ENCODE results near the gene MFRP. TPM values are rescaled to one million over a fixed set of nuclear protein-coding genes. Genes with fewer than 3 reads are reported as not detected.

The MFRP gene
- total and polyA plus RNA-seq, 9 of the 15 experiments (the other 6 are each of a cell fraction or from before 2014, with no cell fraction given), result not detected

DNA sequence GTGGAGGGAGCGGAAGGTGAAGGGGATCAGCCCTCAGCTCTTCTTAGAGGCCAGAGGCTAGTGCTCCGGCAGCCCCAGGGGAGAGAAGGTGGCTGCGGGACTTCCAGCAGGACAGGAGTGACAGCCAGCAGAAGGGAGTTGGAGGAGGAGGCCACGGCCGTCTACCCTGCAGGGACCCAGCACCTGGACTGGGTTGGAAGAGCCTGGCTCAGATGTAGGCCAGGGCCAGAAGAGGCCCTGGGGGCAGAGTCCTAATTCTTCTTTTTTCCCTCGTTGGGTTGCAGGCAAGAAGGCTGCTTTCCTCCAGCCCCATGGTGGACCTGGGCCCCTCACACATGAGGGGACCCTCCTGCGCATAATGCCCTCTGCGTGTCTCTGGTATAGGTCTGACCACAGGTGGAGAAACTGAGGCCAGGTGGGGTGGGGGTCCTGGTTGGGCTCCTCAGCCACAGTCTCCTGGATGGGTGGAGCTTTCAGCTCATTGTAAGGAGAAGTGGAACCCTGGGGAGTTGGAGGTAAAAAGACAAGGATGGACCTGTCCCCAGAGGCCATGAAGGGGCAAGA is 27.3 kb downstream of the MFRP start (continued):
- no peak for TF ChIP-seq RERE (CRISPR knock-in tag; IDR thresholded peaks at IDR 0.05; ENCODE audit: borderline replicate concordance)
- TF ChIP-seq ZBTB17 (CRISPR knock-in tag; IDR thresholded peaks at IDR 0.05), result peak; percentile 39; the same call in 1 of the 2 replicates
- TF ChIP-seq MEF2D (tag; conservative IDR thresholded peaks at IDR 0.05; ENCODE audit: low read depth), result no peak
- TF ChIP-seq PHB (CRISPR knock-in tag; IDR thresholded peaks at IDR 0.05), result 0 out of 2 replicates have a peak, but pooled peaks have one; percentile 29
- TF ChIP-seq, protein P1, sequence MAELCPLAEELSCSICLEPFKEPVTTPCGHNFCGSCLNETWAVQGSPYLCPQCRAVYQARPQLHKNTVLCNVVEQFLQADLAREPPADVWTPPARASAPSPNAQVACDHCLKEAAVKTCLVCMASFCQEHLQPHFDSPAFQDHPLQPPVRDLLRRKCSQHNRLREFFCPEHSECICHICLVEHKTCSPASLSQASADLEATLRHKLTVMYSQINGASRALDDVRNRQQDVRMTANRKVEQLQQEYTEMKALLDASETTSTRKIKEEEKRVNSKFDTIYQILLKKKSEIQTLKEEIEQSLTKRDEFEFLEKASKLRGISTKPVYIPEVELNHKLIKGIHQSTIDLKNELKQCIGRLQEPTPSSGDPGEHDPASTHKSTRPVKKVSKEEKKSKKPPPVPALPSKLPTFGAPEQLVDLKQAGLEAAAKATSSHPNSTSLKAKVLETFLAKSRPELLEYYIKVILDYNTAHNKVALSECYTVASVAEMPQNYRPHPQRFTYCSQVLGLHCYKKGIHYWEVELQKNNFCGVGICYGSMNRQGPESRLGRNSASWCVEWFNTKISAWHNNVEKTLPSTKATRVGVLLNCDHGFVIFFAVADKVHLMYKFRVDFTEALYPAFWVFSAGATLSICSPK (IDR thresholded peaks at IDR 0.05; ENCODE audit: borderline replicate concordance), result no peak
- TF ChIP-seq ZNF224 (CRISPR knock-in tag; IDR thresholded peaks at IDR 0.05), result no peak
- TF ChIP-seq PPARD (CRISPR knock-in tag; IDR thresholded peaks at IDR 0.05), result no peak
- TF ChIP-seq SOX6 (IDR thresholded peaks at IDR 0.05), result no peak
- TF ChIP-seq, protein P2, sequence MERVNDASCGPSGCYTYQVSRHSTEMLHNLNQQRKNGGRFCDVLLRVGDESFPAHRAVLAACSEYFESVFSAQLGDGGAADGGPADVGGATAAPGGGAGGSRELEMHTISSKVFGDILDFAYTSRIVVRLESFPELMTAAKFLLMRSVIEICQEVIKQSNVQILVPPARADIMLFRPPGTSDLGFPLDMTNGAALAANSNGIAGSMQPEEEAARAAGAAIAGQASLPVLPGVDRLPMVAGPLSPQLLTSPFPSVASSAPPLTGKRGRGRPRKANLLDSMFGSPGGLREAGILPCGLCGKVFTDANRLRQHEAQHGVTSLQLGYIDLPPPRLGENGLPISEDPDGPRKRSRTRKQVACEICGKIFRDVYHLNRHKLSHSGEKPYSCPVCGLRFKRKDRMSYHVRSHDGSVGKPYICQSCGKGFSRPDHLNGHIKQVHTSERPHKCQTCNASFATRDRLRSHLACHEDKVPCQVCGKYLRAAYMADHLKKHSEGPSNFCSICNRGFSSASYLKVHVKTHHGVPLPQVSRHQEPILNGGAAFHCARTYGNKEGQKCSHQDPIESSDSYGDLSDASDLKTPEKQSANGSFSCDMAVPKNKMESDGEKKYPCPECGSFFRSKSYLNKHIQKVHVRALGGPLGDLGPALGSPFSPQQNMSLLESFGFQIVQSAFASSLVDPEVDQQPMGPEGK (CRISPR knock-in tag; IDR thresholded peaks at IDR 0.05; ENCODE audit: borderline replicate concordance), result no peak

All from K562 (cell line).